GM19025 (cell line): ENCODE measurements around the gene CST9.

Experiments used
- ATAC-seq: cut with Tn5 transposase; IDR thresholded peaks from one replicate; pipeline ENCODE4 v1.9.1; 2021; ENCODE audit warnings: mild to moderate bottlenecking, low read depth, moderate library complexity; ENCODE audit not compliant: unreplicated experiment

The CST9 gene

DNA sequence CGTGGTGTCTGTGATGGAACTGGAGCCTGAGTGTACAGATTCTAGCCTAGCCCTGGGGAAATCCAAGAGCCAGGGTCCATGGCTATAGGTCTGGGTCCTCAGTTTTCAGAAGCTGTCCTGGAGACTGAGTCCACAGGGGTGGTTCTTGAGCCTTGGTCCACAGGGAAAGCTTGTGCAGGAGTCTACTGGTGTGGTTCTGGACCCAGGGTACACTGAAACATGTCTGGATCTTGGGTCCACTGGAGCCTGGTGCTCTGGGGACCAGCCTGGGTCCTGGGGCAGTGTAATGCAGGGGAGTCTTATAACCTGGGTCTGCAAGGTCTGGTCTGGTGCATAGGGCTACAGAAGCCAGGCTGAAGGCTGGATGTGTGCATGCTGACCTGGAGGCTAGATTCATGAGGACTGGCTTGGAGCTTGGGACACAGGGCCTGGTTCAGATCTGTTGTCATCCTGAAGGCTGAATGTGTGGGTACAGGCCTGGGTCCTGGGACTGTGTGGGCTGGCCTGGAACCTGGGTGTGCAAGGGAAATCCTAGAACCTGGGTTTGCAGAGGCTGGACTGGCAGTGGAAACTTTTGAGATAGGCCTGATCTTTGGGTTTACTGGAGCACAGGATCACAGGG, 42.9 kb downstream of the CST9 start:
- no peak for ATAC-seq

DNA sequence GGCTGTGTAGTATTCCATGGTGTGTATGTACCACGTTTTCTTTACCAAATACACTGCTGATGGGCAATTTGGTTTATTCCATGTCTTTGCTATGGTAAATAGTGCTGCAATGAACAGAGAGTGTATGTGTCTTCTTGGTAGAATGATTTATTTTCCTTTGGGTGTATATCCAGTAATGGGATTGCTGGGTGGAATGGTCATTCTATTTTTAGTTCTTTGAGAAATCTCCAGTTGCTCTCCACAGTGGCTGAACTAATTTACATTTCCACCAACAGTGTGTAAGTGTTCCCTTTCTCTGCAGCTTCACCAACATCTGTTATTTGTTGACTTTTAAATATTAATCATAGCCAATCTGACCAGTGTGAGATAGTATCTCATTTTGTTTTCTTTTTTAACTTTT, 51.3 kb downstream of the CST9 start:
- ATAC-seq: no peak
